ENCODE data around the gene HIC1. TPM values are rescaled to one million over a fixed set of nuclear protein-coding genes. Genes with fewer than 3 reads are reported as not detected.

Gene HIC1
- total RNA-seq, 1 experiment from 2014 or later: 1.0 TPM

- intact Hi-C loops (cut with micrococcal nuclease): no loop called here
- no TSS peak for BruUV-seq (replicated peaks)
- ChIA-PET POLR2A (interaction anchor here (0.6 to 1.4 kb wide), 2 partner anchors 75 to 176 kb away, joined by 3 to 5 read pairs; no protein-coding TSS in a partner anchor), CTCF (interaction anchor here (1.4 kb wide), 1 partner anchor 161 kb away, joined by 4 read pairs; no protein-coding TSS in a partner anchor)
- DNase-seq (ENCODE audit: unreplicated experiment): no peak
- Mint-ChIP-seq H3K4me1 (ENCODE audit: insufficient read depth, unreplicated experiment) (peaks cover 20% of the 10 kb centered on the region), H3K4me3 (ENCODE audit: unreplicated experiment) (no peak overlapping the region), H3K9me3 (ENCODE audit: unreplicated experiment) (no peaks in the 10 kb centered on the region), H3K27me3 (ENCODE audit: insufficient read depth, unreplicated experiment) (no peaks in the 10 kb centered on the region), H3K36me3 (ENCODE audit: insufficient read depth, unreplicated experiment) (peaks cover 29% of the 10 kb centered on the region), H3K27ac (ENCODE audit: low read depth, unreplicated experiment) (no peak overlapping the region)
- TF ChIP-seq CTCF (IDR thresholded peaks at IDR 0.05; ENCODE audit: unreplicated experiment): no peak
Observed at GRCh38 chr17:2083613-2084035, 28.7 kb downstream of the HIC1 start.

GRCh38 chr17:2084036-2084765 lies 29.3 kb downstream of the HIC1 start:
- intact Hi-C loops (cut with micrococcal nuclease): no loop called here
- DNase-seq (ENCODE audit: unreplicated experiment): peak; percentile 34
- BruUV-seq (replicated peaks): no TSS peak
- TF ChIP-seq CTCF (IDR thresholded peaks at IDR 0.05; ENCODE audit: unreplicated experiment): no peak
- ChIA-PET POLR2A (interaction anchor here (0.6 to 1.3 kb wide), 3 partner anchors 47 to 176 kb away, joined by 3 to 4 read pairs (median 3); no protein-coding TSS in a partner anchor), CTCF (interaction anchor here (0.6 to 1.4 kb wide), 3 partner anchors 8 to 161 kb away, joined by 3 to 4 read pairs (median 3); no protein-coding TSS in a partner anchor)
- Mint-ChIP-seq H3K4me3 (ENCODE audit: unreplicated experiment) (no peak overlapping the region), H3K27ac (ENCODE audit: low read depth, unreplicated experiment) (peak overlapping the region; percentile 6), H3K36me3 (ENCODE audit: insufficient read depth, unreplicated experiment) (peaks cover 28% of the 10 kb centered on the region), H3K27me3 (ENCODE audit: insufficient read depth, unreplicated experiment) (no peaks in the 10 kb centered on the region), H3K9me3 (ENCODE audit: unreplicated experiment) (no peaks in the 10 kb centered on the region), H3K4me1 (ENCODE audit: insufficient read depth, unreplicated experiment) (peaks cover 20% of the 10 kb centered on the region)

- TF ChIP-seq CTCF (IDR thresholded peaks at IDR 0.05; ENCODE audit: unreplicated experiment): no peak
- POLR2A ChIA-PET: interaction anchor here (0.9 to 1.3 kb wide), 2 partner anchors 46 to 153 kb away, joined by 3 to 4 read pairs; no protein-coding TSS in a partner anchor
- CTCF ChIA-PET: interaction anchor here (0.5 to 1.4 kb wide), 4 partner anchors 9 to 160 kb away, joined by 3 to 4 read pairs (median 3); no protein-coding TSS in a partner anchor
- BruUV-seq (replicated peaks): no TSS peak
- DNase-seq (ENCODE audit: unreplicated experiment): peak; percentile 33
- Mint-ChIP-seq H3K4me3 (ENCODE audit: unreplicated experiment) (no peak overlapping the region), H3K27ac (ENCODE audit: low read depth, unreplicated experiment) (peak overlapping the region; percentile 6), H3K27me3 (ENCODE audit: insufficient read depth, unreplicated experiment) (no peaks in the 10 kb centered on the region), H3K4me1 (ENCODE audit: insufficient read depth, unreplicated experiment) (peaks cover 20% of the 10 kb centered on the region), H3K36me3 (ENCODE audit: insufficient read depth, unreplicated experiment) (peaks cover 20% of the 10 kb centered on the region), H3K9me3 (ENCODE audit: unreplicated experiment) (no peaks in the 10 kb centered on the region)
- intact Hi-C loops (cut with micrococcal nuclease): no loop called here
Observed at GRCh38 chr17:2084766-2085647, 30.1 kb downstream of the HIC1 start.

GRCh38 chr17:2085648-2085949 lies 30.7 kb downstream of the HIC1 start:
- H3K27ac Mint-ChIP-seq (ENCODE audit: low read depth, unreplicated experiment): no peak overlapping the region
- TF ChIP-seq CTCF (IDR thresholded peaks at IDR 0.05; ENCODE audit: unreplicated experiment): no peak
- ChIA-PET CTCF (no interaction called here), POLR2A (no interaction called here)
- no peaks in the 10 kb centered on the region for H3K27me3 Mint-ChIP-seq (ENCODE audit: insufficient read depth, unreplicated experiment)
- BruUV-seq (replicated peaks): no TSS peak
- peaks cover 20% of the 10 kb centered on the region for H3K4me1 Mint-ChIP-seq (ENCODE audit: insufficient read depth, unreplicated experiment)
- intact Hi-C loops (cut with micrococcal nuclease): no loop called here
- H3K4me3 Mint-ChIP-seq (ENCODE audit: unreplicated experiment): no peak overlapping the region
- peaks cover 16% of the 10 kb centered on the region for H3K36me3 Mint-ChIP-seq (ENCODE audit: insufficient read depth, unreplicated experiment)
- no peaks in the 10 kb centered on the region for H3K9me3 Mint-ChIP-seq (ENCODE audit: unreplicated experiment)
- DNase-seq (ENCODE audit: unreplicated experiment): no peak

Measured in MCF 10A (cell line).